ENCODE measurements around the gene HIGD1A.
A peak's percentile ranks its signal among the peaks of the same experiment; 100 is the strongest.

HIGD1A gene

GRCh38 chr3:42822828-42823227 is 18.5 kb upstream of the HIGD1A start:
- Histone ChIP-seq H2BK120ac (ENCODE audit: low read depth, low read length) (no peak overlapping the region), H4K91ac (ENCODE audit: low read depth, low read length, poor library complexity) (no peak overlapping the region), H2BK5ac (ENCODE audit: low read length) (no peak overlapping the region), H3K36me3 (replicated peaks in 1 of 2; ENCODE audit: control insufficient read depth in 2 of 2, insufficient read depth in 2 of 2, low read length in 2 of 2) (no peaks in the 10 kb centered on the region), H3K14ac (ENCODE audit: low read length) (no peak overlapping the region), H2AK5ac (ENCODE audit: low read depth, low read length) (no peak overlapping the region), H3K27ac (replicated peaks; ENCODE audit: low read length) (no peak overlapping the region), H2AFZ (ENCODE audit: low read length) (peak overlapping the region; percentile 55), H2BK15ac (ENCODE audit: low read length) (no peak overlapping the region), H2BK12ac (ENCODE audit: low read length) (no peak overlapping the region), H3K9me3 (replicated peaks in 1 of 2; ENCODE audit: control insufficient read depth in 2 of 2, insufficient read depth in 1 of 2, low read depth in 1 of 2, low read length in 2 of 2) (no peaks in the 10 kb centered on the region), H3K79me1 (ENCODE audit: low read depth, low read length) (no peaks in the 10 kb centered on the region), H3K4me2 (ENCODE audit: insufficient read depth, low read length, poor library complexity, severe bottlenecking) (no peak overlapping the region), H3K23ac (ENCODE audit: low read depth, low read length, poor library complexity) (no peak overlapping the region), H3K4me3 (ENCODE audit: low read length in 2 of 2) (no peak overlapping the region), H3K27me3 (ENCODE audit: control insufficient read depth in 3 of 3, insufficient read depth in 3 of 3, low read depth in 1 of 3, low read length in 3 of 3) (peaks cover 0 to 4% (median 0%) of the 10 kb centered on the region in 3 experiments), H3K4me1 (ENCODE audit: control insufficient read depth in 2 of 2, insufficient read depth in 1 of 2, low read depth in 1 of 2, low read length in 2 of 2) (peaks cover 8 to 17% of the 10 kb centered on the region in 2 donors), H3K4ac (ENCODE audit: low read length) (no peak overlapping the region), H4K8ac (ENCODE audit: low read depth, low read length) (no peak overlapping the region), H3K18ac (ENCODE audit: low read length) (no peak overlapping the region), H3K9ac (ENCODE audit: low read depth, low read length, poor library complexity) (no peak overlapping the region)
- no CpG with 5 or more reads among the region's 3 CpGs for WGBS, 2 donors (ENCODE audit: extremely low coverage in 2 of 2, insufficient read length in 2 of 2, insufficient replicate concordance in 1 of 2)
- no peak for DNase-seq (ENCODE audit: low spot score)

- Histone ChIP-seq H2BK120ac (ENCODE audit: low read depth, low read length) (no peak overlapping the region), H3K23ac (ENCODE audit: low read depth, low read length, poor library complexity) (no peak overlapping the region), H3K36me3 (replicated peaks in 1 of 2; ENCODE audit: control insufficient read depth in 2 of 2, insufficient read depth in 2 of 2, low read length in 2 of 2) (no peaks in the 10 kb centered on the region), H3K4me2 (ENCODE audit: insufficient read depth, low read length, poor library complexity, severe bottlenecking) (no peak overlapping the region), H3K9ac (ENCODE audit: low read depth, low read length, poor library complexity) (no peak overlapping the region), H3K4me1 (ENCODE audit: control insufficient read depth in 2 of 2, insufficient read depth in 1 of 2, low read depth in 1 of 2, low read length in 2 of 2) (peaks cover 5 to 15% of the 10 kb centered on the region in 2 donors), H3K27me3 (ENCODE audit: control insufficient read depth in 3 of 3, insufficient read depth in 3 of 3, low read depth in 1 of 3, low read length in 3 of 3) (peaks cover 0 to 7% (median 0%) of the 10 kb centered on the region in 3 experiments), H2BK15ac (ENCODE audit: low read length) (no peak overlapping the region), H2AK5ac (ENCODE audit: low read depth, low read length) (no peak overlapping the region), H2AFZ (ENCODE audit: low read length) (no peak overlapping the region), H2BK5ac (ENCODE audit: low read length) (no peak overlapping the region), H3K18ac (ENCODE audit: low read length) (no peak overlapping the region), H3K27ac (replicated peaks; ENCODE audit: low read length) (no peak overlapping the region), H3K9me3 (replicated peaks in 1 of 2; ENCODE audit: control insufficient read depth in 2 of 2, insufficient read depth in 1 of 2, low read depth in 1 of 2, low read length in 2 of 2) (no peaks in the 10 kb centered on the region), H3K4ac (ENCODE audit: low read length) (no peak overlapping the region), H3K79me1 (ENCODE audit: low read depth, low read length) (no peaks in the 10 kb centered on the region), H2BK12ac (ENCODE audit: low read length) (no peak overlapping the region), H4K8ac (ENCODE audit: low read depth, low read length) (no peak overlapping the region), H3K4me3 (ENCODE audit: low read length in 2 of 2) (no peak overlapping the region), H3K14ac (ENCODE audit: low read length) (no peak overlapping the region), H4K91ac (ENCODE audit: low read depth, low read length, poor library complexity) (no peak overlapping the region)
- no CpG with 5 or more reads among the region's 6 CpGs for WGBS, 2 donors (ENCODE audit: extremely low coverage in 2 of 2, insufficient read length in 2 of 2, insufficient replicate concordance in 1 of 2)
- no peak for DNase-seq (ENCODE audit: low spot score)
Observed at GRCh38 chr3:42820746-42821051, 16.4 kb upstream of the HIGD1A start.

GRCh38 chr3:42819351-42819965 is 15.2 kb upstream of the HIGD1A start:
- no peak for DNase-seq (ENCODE audit: low spot score)
- peaks cover 0 to 7% (median 0%) of the 10 kb centered on the region in 3 experiments for H3K27me3 ChIP-seq (ENCODE audit: control insufficient read depth in 3 of 3, insufficient read depth in 3 of 3, low read depth in 1 of 3, low read length in 3 of 3)
- H3K27ac ChIP-seq (replicated peaks; ENCODE audit: low read length) = no peak overlapping the region
- H3K14ac ChIP-seq (ENCODE audit: low read length) = no peak overlapping the region
- H2BK15ac ChIP-seq (ENCODE audit: low read length) = no peak overlapping the region
- H3K18ac ChIP-seq (ENCODE audit: low read length) = no peak overlapping the region
- peaks cover 5 to 17% of the 10 kb centered on the region in 2 donors for H3K4me1 ChIP-seq (ENCODE audit: control insufficient read depth in 2 of 2, insufficient read depth in 1 of 2, low read depth in 1 of 2, low read length in 2 of 2)
- no peaks in the 10 kb centered on the region for H3K79me1 ChIP-seq (ENCODE audit: low read depth, low read length)
- no peak overlapping the region for H3K9ac ChIP-seq (ENCODE audit: low read depth, low read length, poor library complexity)
- H3K9me3 ChIP-seq (replicated peaks in 1 of 2; ENCODE audit: control insufficient read depth in 2 of 2, insufficient read depth in 1 of 2, low read depth in 1 of 2, low read length in 2 of 2) = no peaks in the 10 kb centered on the region
- H2BK12ac ChIP-seq (ENCODE audit: low read length) = no peak overlapping the region
- no peak overlapping the region for H3K23ac ChIP-seq (ENCODE audit: low read depth, low read length, poor library complexity)
- H2AK5ac ChIP-seq (ENCODE audit: low read depth, low read length) = no peak overlapping the region
- H2BK120ac ChIP-seq (ENCODE audit: low read depth, low read length) = no peak overlapping the region
- WGBS, 2 donors (ENCODE audit: extremely low coverage in 2 of 2, insufficient read length in 2 of 2, insufficient replicate concordance in 1 of 2) = no CpG with 5 or more reads among the region's 2 CpGs
- no peak overlapping the region for H3K4me3 ChIP-seq (ENCODE audit: low read length in 2 of 2)
- H3K4ac ChIP-seq (ENCODE audit: low read length) = no peak overlapping the region
- H3K4me2 ChIP-seq (ENCODE audit: insufficient read depth, low read length, poor library complexity, severe bottlenecking) = no peak overlapping the region
- H2BK5ac ChIP-seq (ENCODE audit: low read length) = no peak overlapping the region
- no peak overlapping the region for H4K91ac ChIP-seq (ENCODE audit: low read depth, low read length, poor library complexity)
- no peaks in the 10 kb centered on the region for H3K36me3 ChIP-seq (replicated peaks in 1 of 2; ENCODE audit: control insufficient read depth in 2 of 2, insufficient read depth in 2 of 2, low read length in 2 of 2)
- no peak overlapping the region for H4K8ac ChIP-seq (ENCODE audit: low read depth, low read length)
- H2AFZ ChIP-seq (ENCODE audit: low read length) = peak overlapping the region; percentile 32

DNA sequence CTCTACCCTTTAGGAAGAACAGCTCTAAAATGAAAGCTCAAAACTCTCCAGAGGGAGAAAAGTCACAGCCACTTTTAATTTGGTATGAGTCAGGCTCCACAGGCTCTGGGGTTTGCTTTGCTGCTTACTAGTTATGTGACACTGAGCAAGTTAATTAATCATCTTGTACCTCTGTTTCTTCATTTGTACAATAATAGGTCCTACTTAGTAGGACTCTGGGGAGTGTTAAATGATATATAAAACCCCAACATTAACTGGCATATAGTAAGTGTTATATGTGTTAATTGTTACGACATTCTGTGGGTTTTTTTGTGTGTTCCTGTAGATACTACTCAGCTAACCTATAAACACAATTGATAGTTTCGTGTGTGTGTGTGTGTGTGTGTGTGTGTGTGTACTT is 11.5 kb upstream of the HIGD1A start:
- Histone ChIP-seq H3K4me2 (ENCODE audit: insufficient read depth, low read length, poor library complexity, severe bottlenecking) (no peak overlapping the region), H2AK5ac (ENCODE audit: low read depth, low read length) (no peak overlapping the region), H2BK15ac (ENCODE audit: low read length) (no peak overlapping the region), H3K79me1 (ENCODE audit: low read depth, low read length) (no peaks in the 10 kb centered on the region), H3K18ac (ENCODE audit: low read length) (no peak overlapping the region), H4K8ac (ENCODE audit: low read depth, low read length) (no peak overlapping the region), H3K36me3 (replicated peaks in 1 of 2; ENCODE audit: control insufficient read depth in 2 of 2, insufficient read depth in 2 of 2, low read length in 2 of 2) (no peaks in the 10 kb centered on the region), H3K9me3 (replicated peaks in 1 of 2; ENCODE audit: control insufficient read depth in 2 of 2, insufficient read depth in 1 of 2, low read depth in 1 of 2, low read length in 2 of 2) (no peaks in the 10 kb centered on the region), H3K27me3 (ENCODE audit: control insufficient read depth in 3 of 3, insufficient read depth in 3 of 3, low read depth in 1 of 3, low read length in 3 of 3) (peaks cover 0 to 7% (median 0%) of the 10 kb centered on the region in 3 experiments), H4K91ac (ENCODE audit: low read depth, low read length, poor library complexity) (no peak overlapping the region), H3K4me1 (ENCODE audit: control insufficient read depth in 2 of 2, insufficient read depth in 1 of 2, low read depth in 1 of 2, low read length in 2 of 2) (peaks cover 7 to 8% of the 10 kb centered on the region in 2 donors), H2BK12ac (ENCODE audit: low read length) (no peak overlapping the region), H2AFZ (ENCODE audit: low read length) (no peak overlapping the region), H2BK120ac (ENCODE audit: low read depth, low read length) (no peak overlapping the region), H3K14ac (ENCODE audit: low read length) (no peak overlapping the region), H3K9ac (ENCODE audit: low read depth, low read length, poor library complexity) (no peak overlapping the region), H3K4me3 (ENCODE audit: low read length in 2 of 2) (no peak overlapping the region), H3K27ac (replicated peaks; ENCODE audit: low read length) (no peak overlapping the region), H3K4ac (ENCODE audit: low read length) (no peak overlapping the region), H3K23ac (ENCODE audit: low read depth, low read length, poor library complexity) (no peak overlapping the region), H2BK5ac (ENCODE audit: low read length) (no peak overlapping the region)
- WGBS, 2 donors (ENCODE audit: extremely low coverage in 2 of 2, insufficient read length in 2 of 2, insufficient replicate concordance in 1 of 2) = no CpG with 5 or more reads among the region's 2 CpGs
- DNase-seq (ENCODE audit: low spot score) = no peak

Data from neuronal stem cell (in vitro differentiated cells).